Muscle layer of colon (tissue), 2 donors: ENCODE data around the gene HIBADH.
"Not testable (repeated sequence)": the region's sequence is repeated elsewhere in the genome, so short reads cannot be mapped to it uniquely, and the experiment has no call there.

Experiments
- H3K27ac ChIP-seq: one replicate; pipeline ENCODE4 v1.7.0; 2013; ENCODE audit warnings: low read depth, mild to moderate bottlenecking, low read length, moderate library complexity
- H3K27me3 ChIP-seq, 2 donors: one replicate each; pipeline ENCODE4 v1.7.0; 2013; ENCODE audit warnings: low read length in 2 of 2, mild to moderate bottlenecking in 2 of 2; ENCODE audit not compliant: insufficient read depth in 2 of 2, control insufficient read depth in 1 of 2
- H3K36me3 ChIP-seq: one replicate; pipeline ENCODE4 v1.7.0; 2013; ENCODE audit warnings: mild to moderate bottlenecking, low read length; ENCODE audit not compliant: insufficient read depth
- H3K4me1 ChIP-seq: one replicate; pipeline ENCODE4 v1.7.0; 2013; ENCODE audit warnings: mild to moderate bottlenecking, low read length; ENCODE audit not compliant: insufficient read depth
- H3K4me3 ChIP-seq, 2 donors: one replicate each; pipeline ENCODE4 v1.7.0; 2013; ENCODE audit warnings: low read length in 2 of 2, low read depth in 1 of 2, mild to moderate bottlenecking in 1 of 2, moderate library complexity in 1 of 2
- H3K9ac ChIP-seq: one replicate; pipeline ENCODE4 v1.7.0; 2013; ENCODE audit warnings: low read length
- H3K9me3 ChIP-seq: one replicate; pipeline ENCODE4 v1.7.0; 2013; ENCODE audit warnings: mild to moderate bottlenecking, low read length
- donor health status: abdominal sarcoma.
- donor health status: Adenocarcinoma of cecum.

Gene HIBADH

DNA sequence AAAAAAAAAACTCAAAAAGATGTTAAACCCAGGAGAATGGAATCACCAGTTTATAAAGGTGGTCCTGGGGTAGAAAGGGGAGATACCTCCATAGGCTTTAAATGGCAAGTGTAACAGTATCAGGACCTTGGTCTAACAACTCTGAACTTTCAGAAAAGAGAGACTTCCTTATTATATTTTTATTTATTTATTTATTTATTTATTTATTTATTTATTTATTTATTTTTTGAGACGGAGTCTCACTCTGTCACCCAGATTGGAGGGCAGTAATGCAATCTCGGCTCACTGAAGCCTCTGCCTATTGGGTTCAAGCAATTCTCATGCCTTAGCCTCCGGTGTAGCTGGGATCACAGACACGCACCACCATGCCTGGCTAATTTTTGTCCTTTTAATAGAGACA lies 12.4 kb downstream of the HIBADH start:
- Histone ChIP-seq H3K9me3 (no peaks in the 10 kb centered on the region), H3K4me3 (no peak overlapping the region), H3K27me3 (no peaks in the 10 kb centered on the region), H3K4me1 (no peaks in the 10 kb centered on the region), H3K27ac (no peak overlapping the region), H3K9ac (no peak overlapping the region), H3K36me3 (peaks cover 7% of the 10 kb centered on the region)

- peaks cover 7% of the 10 kb centered on the region for H3K36me3 ChIP-seq
- no peak overlapping the region for H3K9ac ChIP-seq
- H3K4me1 ChIP-seq, result no peaks in the 10 kb centered on the region
- no peaks in the 10 kb centered on the region for H3K27me3 ChIP-seq
- no peak overlapping the region for H3K27ac ChIP-seq
- no peak overlapping the region for H3K4me3 ChIP-seq
- H3K9me3 ChIP-seq, result no peaks in the 10 kb centered on the region
These were observed 15.2 kb downstream of the HIBADH start for GRCh38 chr7:27647489-27647888.

- no peak overlapping the region for H3K9ac ChIP-seq
- H3K36me3 ChIP-seq, result peaks cover 7% of the 10 kb centered on the region
- no peaks in the 10 kb centered on the region for H3K9me3 ChIP-seq
- H3K4me1 ChIP-seq, result no peaks in the 10 kb centered on the region
- H3K27me3 ChIP-seq, result no peaks in the 10 kb centered on the region
- H3K27ac ChIP-seq, result no peak overlapping the region
- no peak overlapping the region for H3K4me3 ChIP-seq
These were observed 15.6 kb downstream of the HIBADH start for GRCh38 chr7:27647046-27647445.

DNA sequence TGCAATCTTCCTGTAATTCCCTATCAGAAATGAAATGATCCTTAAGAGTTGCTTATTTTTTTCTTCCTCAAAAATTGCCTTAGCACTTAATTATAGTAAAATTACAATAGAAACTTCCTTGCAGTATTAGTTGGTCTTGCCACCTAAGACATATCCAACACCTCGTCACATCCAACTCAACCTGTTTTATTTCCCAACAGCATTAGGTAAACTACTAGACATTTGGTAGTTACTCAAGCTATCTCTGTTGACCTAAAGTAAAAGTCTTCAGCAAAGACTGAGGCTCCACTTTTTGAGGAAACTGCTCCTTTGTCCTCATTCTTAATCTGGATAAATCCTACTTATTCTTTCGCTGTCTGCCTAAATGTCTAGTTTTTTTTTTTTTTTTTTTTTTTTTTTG lies 20.4 kb downstream of the HIBADH start:
- Histone ChIP-seq H3K9ac (no peak overlapping the region), H3K27ac (no peak overlapping the region), H3K4me3 (no peak overlapping the region), H3K4me1 (no peaks in the 10 kb centered on the region), H3K36me3 (no peaks in the 10 kb centered on the region), H3K9me3 (no peaks in the 10 kb centered on the region), H3K27me3 (no peaks in the 10 kb centered on the region)

DNA sequence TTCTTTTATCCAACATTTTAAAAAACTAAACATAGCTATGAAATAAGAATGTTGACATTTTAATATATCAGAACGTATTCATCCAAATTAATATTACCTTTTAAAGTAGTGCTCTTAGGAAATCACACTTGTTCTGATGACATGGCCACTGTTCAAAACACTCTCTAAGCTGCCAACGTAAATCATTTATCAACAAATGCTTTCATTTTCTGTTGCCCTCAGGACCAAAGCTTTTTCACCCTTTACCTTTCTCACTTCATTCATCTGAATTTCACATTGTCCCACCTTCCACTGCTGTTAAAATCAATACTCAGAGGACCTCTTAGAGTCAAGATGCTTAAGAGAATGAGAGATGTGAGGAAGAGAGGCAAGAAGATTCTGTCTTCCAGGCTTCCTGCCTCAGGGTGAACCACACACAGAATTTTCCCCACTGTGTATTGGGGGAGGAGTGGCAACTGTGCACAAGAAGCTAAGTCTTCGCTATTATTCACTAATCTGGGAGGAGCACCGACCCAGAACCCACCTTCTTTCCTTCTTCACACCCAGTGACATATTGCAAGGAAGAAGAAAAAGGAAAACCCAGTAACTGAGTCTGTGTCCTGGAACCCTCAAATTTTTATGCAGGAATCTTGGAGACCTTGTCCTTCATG lies 21.0 kb downstream of the HIBADH start:
- Histone ChIP-seq H3K9me3 (no peaks in the 10 kb centered on the region), H3K4me1 (peaks cover 2% of the 10 kb centered on the region), H3K9ac (no peak overlapping the region), H3K36me3 (no peaks in the 10 kb centered on the region), H3K4me3 (no peak overlapping the region), H3K27me3 (no peaks in the 10 kb centered on the region), H3K27ac (no peak overlapping the region)

DNA sequence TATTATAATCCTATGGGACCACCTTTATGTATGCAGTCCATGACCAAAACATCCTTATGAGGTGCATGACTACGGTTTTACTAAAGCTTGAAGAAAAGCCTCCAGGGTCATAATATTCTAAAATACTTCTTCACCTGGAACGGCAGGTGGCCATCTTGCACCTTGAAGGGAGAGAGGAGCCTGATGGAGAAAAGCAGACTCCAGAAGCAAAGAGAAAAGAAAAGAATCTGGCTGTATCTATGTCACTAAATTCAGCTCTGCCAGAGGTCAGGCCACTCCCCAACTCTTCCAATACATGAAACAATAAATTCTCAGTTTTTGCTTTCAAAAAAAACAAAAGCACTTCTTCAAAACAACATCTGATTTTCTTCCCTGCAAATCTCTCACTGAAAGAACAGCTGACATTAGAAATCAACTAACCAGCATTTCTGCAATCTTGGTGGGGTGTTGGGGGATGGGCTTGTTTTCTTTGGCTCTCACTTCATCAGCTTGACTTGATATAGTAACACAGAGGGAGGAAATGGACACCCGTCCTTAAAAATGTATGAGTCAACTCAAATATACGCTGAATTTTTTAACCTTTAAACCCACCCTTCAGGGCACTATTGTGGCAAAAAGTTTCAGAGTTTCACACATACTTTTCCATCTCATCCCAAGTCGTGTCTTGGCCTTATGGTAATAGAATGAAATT lies 21.7 kb downstream of the HIBADH start:
- H3K9me3 ChIP-seq, result no peaks in the 10 kb centered on the region
- H3K4me3 ChIP-seq, result no peak overlapping the region
- no peak overlapping the region for H3K9ac ChIP-seq
- peaks cover 6% of the 10 kb centered on the region for H3K4me1 ChIP-seq
- no peaks in the 10 kb centered on the region for H3K36me3 ChIP-seq
- H3K27ac ChIP-seq, result no peak overlapping the region
- H3K27me3 ChIP-seq, result no peaks in the 10 kb centered on the region

DNA sequence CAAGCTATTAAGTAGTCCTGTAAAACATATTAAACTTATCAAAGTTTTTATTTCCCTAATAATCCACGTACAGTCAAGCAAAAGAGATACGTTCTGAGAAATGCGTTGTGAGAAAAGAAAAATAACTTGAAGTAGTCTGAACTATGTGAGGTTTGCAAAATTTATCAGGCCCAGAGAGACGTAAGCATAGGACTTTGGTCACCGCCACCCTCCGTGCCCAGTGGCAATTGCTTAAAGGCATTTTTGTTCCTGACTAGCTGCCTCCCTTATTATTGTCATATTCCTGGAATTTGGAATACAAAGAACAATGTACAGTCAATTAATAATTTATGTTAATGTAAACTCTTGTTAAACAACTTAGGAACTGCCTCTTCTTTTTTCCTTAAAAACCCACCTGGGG lies 22.8 kb downstream of the HIBADH start:
- H3K27ac ChIP-seq, result no peak overlapping the region
- H3K9ac ChIP-seq, result no peak overlapping the region
- no peaks in the 10 kb centered on the region for H3K27me3 ChIP-seq
- H3K9me3 ChIP-seq, result no peaks in the 10 kb centered on the region
- H3K4me1 ChIP-seq, result peaks cover 10% of the 10 kb centered on the region
- no peaks in the 10 kb centered on the region for H3K36me3 ChIP-seq
- H3K4me3 ChIP-seq, result no peak overlapping the region

- H3K27me3 ChIP-seq, H3K9ac ChIP-seq, H3K9me3 ChIP-seq, H3K4me3 ChIP-seq, H3K36me3 ChIP-seq, H3K27ac ChIP-seq: not testable (repeated sequence)
- peaks cover 16% of the 10 kb centered on the region for H3K4me1 ChIP-seq
These were observed 23.6 kb downstream of the HIBADH start for GRCh38 chr7:27639048-27639447.

GRCh38 chr7:27636326-27637006 lies 26.2 kb downstream of the HIBADH start:
- Histone ChIP-seq H3K4me3 (no peak overlapping the region), H3K27ac (no peak overlapping the region), H3K9me3 (no peaks in the 10 kb centered on the region), H3K36me3 (no peaks in the 10 kb centered on the region), H3K4me1 (peaks cover 16% of the 10 kb centered on the region), H3K9ac (no peak overlapping the region), H3K27me3 (no peaks in the 10 kb centered on the region)

DNA sequence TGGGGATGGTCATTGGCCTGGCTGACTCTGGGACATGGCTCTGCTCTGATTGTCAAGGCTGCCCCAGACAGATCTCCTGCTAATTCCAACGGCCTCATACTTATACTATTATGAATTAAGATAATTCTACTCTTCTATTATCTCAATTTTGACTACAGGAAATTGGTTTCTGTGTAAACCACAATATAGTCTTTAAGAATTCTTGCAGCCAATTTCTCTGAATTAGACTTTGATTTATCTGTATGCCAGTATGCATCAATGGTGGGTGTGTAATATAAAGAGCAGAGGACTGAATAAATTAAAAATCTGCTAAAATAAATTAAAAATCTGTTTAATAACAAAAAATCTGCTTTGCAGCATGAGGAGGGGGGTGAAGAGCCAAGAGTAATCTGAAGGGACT lies 27.0 kb downstream of the HIBADH start:
- no peaks in the 10 kb centered on the region for H3K9me3 ChIP-seq
- H3K4me1 ChIP-seq, result peaks cover 16% of the 10 kb centered on the region
- H3K9ac ChIP-seq, result no peak overlapping the region
- no peaks in the 10 kb centered on the region for H3K27me3 ChIP-seq
- H3K27ac ChIP-seq, result no peak overlapping the region
- H3K4me3 ChIP-seq, result no peak overlapping the region
- no peaks in the 10 kb centered on the region for H3K36me3 ChIP-seq

- Histone ChIP-seq H3K9me3 (no peaks in the 10 kb centered on the region), H3K9ac (no peak overlapping the region), H3K27me3 (no peaks in the 10 kb centered on the region), H3K36me3 (no peaks in the 10 kb centered on the region), H3K4me3 (no peak overlapping the region), H3K27ac (no peak overlapping the region), H3K4me1 (peaks cover 16% of the 10 kb centered on the region)
These were observed 27.8 kb downstream of the HIBADH start for GRCh38 chr7:27634671-27635493.
